Right cardiac atrium (tissue), 5 donors: Measurements from ENCODE around the gene TUBA4A. TPM values are rescaled to one million over a fixed set of nuclear protein-coding genes. Genes with fewer than 3 reads are reported as not detected.
A peak's percentile ranks its signal among the peaks of the same experiment; 100 is the strongest.

Experiments
- ATAC-seq, 2 donors: fragments of 200-7000 bp; cut with Tn5 transposase; one replicate each; pipeline versions ENCODE4 v1.8.0 to v1.9.1; 2020; ENCODE audit warnings: moderate library complexity in 2 of 2, mild to moderate bottlenecking in 1 of 2
- DNase-seq, 3 donors: peaks; one replicate each; pipeline ENCODE4 v3.0.0-alpha.2; 2020
- H3K27ac ChIP-seq: one replicate; pipeline ENCODE4 v1.5.1; 2013; ENCODE audit warnings: mild to moderate bottlenecking, low read length, control low read depth, moderate library complexity
- H3K27me3 ChIP-seq: one replicate; pipeline ENCODE4 v1.6.1; 2013; ENCODE audit not compliant: control insufficient read depth, insufficient read depth
- H3K4me1 ChIP-seq: one replicate; pipeline ENCODE4 v1.6.1; 2013; ENCODE audit warnings: low read length; ENCODE audit not compliant: control insufficient read depth, insufficient read depth
- H3K4me3 ChIP-seq: one replicate; pipeline ENCODE4 v1.5.1; 2013; ENCODE audit warnings: low read length, control low read depth
- H3K9me3 ChIP-seq: one replicate; pipeline ENCODE4 v1.6.1; 2013; ENCODE audit warnings: low read length; ENCODE audit not compliant: control insufficient read depth
- WGBS: extraction: QIAGEN DNeasy Blood & Tissue Kit; methylation state at CpG from one replicate; pipeline ENCODE4 v1.1.7; 2013; 5-methylcytosine and 5-hydroxymethylcytosine counted together
- intact Hi-C, 4 donors: fragments of 100-400 bp; cut with DNase I; formaldehyde crosslinking; loops; one replicate each; pipeline versions ENCODE4 v1.11.0 to v1.14.0; 2022 to 2023
- polyA plus RNA-seq: library from polyadenylated mRNA; stranded (reverse); fragments of 200-250 nt; gene quantifications from one replicate; pipeline ENCODE4 v1.2.3, GENCODE V29; 2013
- total RNA-seq, 4 donors: library from RNA; stranded (reverse); fragmentation: NEBNext Ultra II Directional; extraction: Animal tissue kit (Norgen Biotek cat#: 25700); gene quantifications; one replicate each; pipeline ENCODE4 v1.2.1, GENCODE V29; 2021
- donor health status: healthy with polysubstance abuse.
- donor health status: DM: no; HTN: yes; CAD: no.
- donor health status: DM: no; HTN: no; CAD: no.
- donor health status: DM: no; HTN: yes; CAD: no; lungs with severe emphysema.
- donor health status: DM: yes; HTN: yes; CAD: no.

TUBA4A gene
- total and polyA plus RNA-seq, 5 donors, result 27.6 to 131 (median 68.5) TPM

- H3K4me3 ChIP-seq, result peak overlapping the region; percentile 63
- no peaks in the 10 kb centered on the region for H3K9me3 ChIP-seq
- WGBS, result 5% methylated on average over 67 of the region's 67 CpGs
- H3K27ac ChIP-seq, result peak overlapping the region; percentile 26
- no peaks in the 10 kb centered on the region for H3K27me3 ChIP-seq
- peak; percentile 86 to 95 (median 95) for DNase-seq
- H3K4me1 ChIP-seq, result peaks cover 2% of the 10 kb centered on the region
- ATAC-seq, result peak; percentile 89 to 90
- intact Hi-C loops, result loop anchor here (2.0 to 10.0 kb wide), 5 partner anchors 50 to 134 kb away; partner anchors contain the start of genes NHEJ1 (in 3 of the 4), GLB1L (in 1 of the 4) and STK16 (in 1 of the 4)
Observed at GRCh38 chr2:219294356-219295351, 40.9 kb upstream of the TUBA4A start.

- ATAC-seq (no peak), DNase-seq (peak in 2 of 3 donors; percentile 11 to 39)
- H3K9me3 ChIP-seq, result no peaks in the 10 kb centered on the region
- no peak overlapping the region for H3K27ac ChIP-seq
- H3K4me3 ChIP-seq, result no peak overlapping the region
- H3K4me1 ChIP-seq, result peaks cover under 1% of the 10 kb centered on the region
- no peaks in the 10 kb centered on the region for H3K27me3 ChIP-seq
- intact Hi-C loops, result loop anchor here in 3 of 4 donors (2.0 to 10.0 kb wide), 4 partner anchors 49 to 133 kb away; partner anchors contain the start of genes NHEJ1 (in 2 of the 3), GLB1L (in 1 of the 3) and STK16 (in 1 of the 3)
- 85% methylated on average over 5 of the region's 5 CpGs for WGBS
Observed at GRCh38 chr2:219293736-219294231, 40.1 kb upstream of the TUBA4A start.

GRCh38 chr2:219292616-219293015, 38.9 kb upstream of the TUBA4A start:
- Histone ChIP-seq H3K4me3 (no peak overlapping the region), H3K27ac (no peak overlapping the region), H3K9me3 (no peaks in the 10 kb centered on the region), H3K27me3 (no peaks in the 10 kb centered on the region), H3K4me1 (no peaks in the 10 kb centered on the region)
- intact Hi-C loops, result loop anchor here in 3 of 4 donors (5.0 to 10.0 kb wide), 3 partner anchors 48 to 128 kb away; partner anchors contain the start of genes GLB1L (in 1 of the 3), NHEJ1 (in 1 of the 3) and STK16 (in 1 of the 3)
- 90% methylated on average over 9 of the region's 9 CpGs for WGBS
- DNase-seq, result peak in 1 of 3 donors; percentile 1
- ATAC-seq, result no peak

DNA sequence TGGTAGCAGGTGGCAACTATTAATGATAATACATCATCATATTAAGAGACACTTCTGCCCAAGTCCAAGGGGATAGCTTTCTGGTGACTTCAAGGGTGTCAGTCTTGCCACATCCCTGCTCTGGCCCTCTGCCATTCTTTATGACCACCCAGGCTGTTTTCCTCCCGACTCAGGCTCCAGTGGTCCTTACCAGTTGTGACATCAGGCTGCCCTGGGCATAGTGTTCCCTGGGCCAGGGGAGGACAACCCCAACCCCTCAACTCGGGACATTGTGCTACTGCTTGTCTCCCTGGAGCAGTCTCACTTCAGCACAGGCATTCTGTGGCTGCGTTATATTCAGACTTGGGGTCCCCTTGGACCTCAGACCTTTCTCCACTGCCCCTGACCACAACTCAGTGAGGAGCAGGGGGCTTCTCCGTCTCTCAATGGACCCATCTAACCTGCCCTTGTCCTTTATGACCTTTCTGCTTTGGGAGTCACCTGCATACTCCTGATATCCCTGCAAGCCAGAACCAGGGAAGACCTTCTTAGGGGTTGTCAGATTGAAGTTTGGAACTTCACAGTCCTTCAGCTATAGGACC, 38.3 kb upstream of the TUBA4A start:
- WGBS, result 70% methylated on average over 4 of the region's 4 CpGs
- Histone ChIP-seq H3K4me3 (no peak overlapping the region), H3K27me3 (no peaks in the 10 kb centered on the region), H3K9me3 (no peaks in the 10 kb centered on the region), H3K27ac (no peak overlapping the region), H3K4me1 (no peaks in the 10 kb centered on the region)
- intact Hi-C loops, result loop anchor here in 3 of 4 donors (5.0 to 10.0 kb wide), 3 partner anchors 47 to 127 kb away; partner anchors contain the start of genes GLB1L (in 1 of the 3), NHEJ1 (in 1 of the 3) and STK16 (in 1 of the 3)
- ATAC-seq (no peak), DNase-seq (peak in 1 of 3 donors; percentile 13)

DNA sequence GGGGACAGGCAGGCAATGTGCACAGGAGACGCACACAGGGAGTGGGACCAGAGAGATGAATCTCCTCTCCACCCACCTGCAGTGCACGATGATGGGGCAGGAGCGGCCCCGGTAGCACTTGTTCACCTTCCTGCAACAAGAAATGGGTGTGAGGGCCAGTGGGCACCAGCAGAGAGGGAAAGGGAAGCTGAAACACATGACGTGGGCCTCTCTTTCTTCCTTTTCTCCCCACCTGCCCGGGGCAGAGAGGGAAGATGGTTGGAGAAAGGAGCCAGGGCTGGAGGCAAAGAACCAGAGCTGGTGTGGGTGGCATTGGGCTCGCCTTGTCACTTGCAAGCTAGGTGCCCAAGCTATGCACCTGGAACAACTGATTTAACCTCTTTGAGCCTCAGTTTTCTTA, 37.7 kb upstream of the TUBA4A start:
- intact Hi-C loops, result loop anchor here in 3 of 4 donors (5.0 to 10.0 kb wide), 3 partner anchors 47 to 127 kb away; partner anchors contain the start of genes GLB1L (in 1 of the 3), NHEJ1 (in 1 of the 3) and STK16 (in 1 of the 3)
- Histone ChIP-seq H3K9me3 (no peaks in the 10 kb centered on the region), H3K27ac (no peak overlapping the region), H3K4me3 (no peak overlapping the region), H3K27me3 (no peaks in the 10 kb centered on the region), H3K4me1 (no peaks in the 10 kb centered on the region)
- DNase-seq (no peak), ATAC-seq (no peak)
- WGBS, result 77% methylated on average over 7 of the region's 7 CpGs

- Histone ChIP-seq H3K27me3 (no peaks in the 10 kb centered on the region), H3K4me1 (no peaks in the 10 kb centered on the region), H3K9me3 (no peaks in the 10 kb centered on the region), H3K27ac (no peak overlapping the region), H3K4me3 (no peak overlapping the region)
- DNase-seq (no peak), ATAC-seq (no peak)
- intact Hi-C loops, result loop anchor here in 3 of 4 donors (5.0 to 10.0 kb wide), 3 partner anchors 46 to 126 kb away; partner anchors contain the start of genes GLB1L (in 1 of the 3), NHEJ1 (in 1 of the 3) and STK16 (in 1 of the 3)
- 84% methylated on average over 16 of the region's 16 CpGs for WGBS
Observed at GRCh38 chr2:219290381-219291171, 36.9 kb upstream of the TUBA4A start.

DNA sequence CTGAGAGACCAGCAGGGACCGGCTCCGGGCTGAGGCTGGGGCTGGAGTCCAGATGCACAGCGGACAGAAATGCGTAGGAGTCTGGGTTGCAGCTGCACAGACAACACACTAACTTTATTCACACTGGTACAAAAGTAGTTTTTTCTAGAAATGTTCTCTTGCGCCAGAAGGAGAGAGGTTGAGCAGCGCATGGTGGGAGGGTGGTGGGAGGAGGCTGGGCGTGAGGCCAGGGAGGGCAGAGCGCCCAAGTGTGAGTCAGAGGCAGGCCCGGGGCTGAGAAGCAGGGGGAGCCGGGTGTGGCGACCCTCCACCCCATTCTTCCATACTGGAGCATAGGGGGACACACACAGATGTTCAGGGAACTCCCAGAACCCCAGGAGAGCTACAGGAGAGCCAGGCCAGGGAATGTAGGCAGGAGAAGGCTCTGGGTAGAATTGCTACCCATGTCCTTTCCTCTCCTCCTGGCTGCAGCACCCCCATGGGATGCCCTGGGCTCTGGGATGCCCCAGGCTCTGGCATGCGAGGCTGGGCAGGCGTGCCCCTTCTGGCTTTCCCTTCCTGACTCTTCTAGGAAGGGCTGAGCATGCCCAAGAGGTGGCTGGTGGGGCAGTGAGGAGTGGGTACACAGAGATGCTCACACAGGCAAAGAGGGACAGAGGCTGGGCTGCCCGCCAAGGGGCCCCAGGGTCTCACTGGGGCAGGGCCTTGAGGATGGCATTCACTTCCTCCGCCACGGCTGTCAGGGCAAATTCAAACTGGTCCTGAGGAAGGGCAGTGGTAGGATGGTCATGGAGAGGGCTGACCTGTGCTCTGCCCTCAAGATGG, 36.0 kb upstream of the TUBA4A start:
- peak; percentile 83 to 93 (median 92) for DNase-seq
- intact Hi-C loops, result loop anchor here in 3 of 4 donors (5.0 to 10.0 kb wide), 3 partner anchors 45 to 125 kb away; partner anchors contain the start of genes GLB1L (in 1 of the 3), NHEJ1 (in 1 of the 3) and STK16 (in 1 of the 3)
- no peaks in the 10 kb centered on the region for H3K27me3 ChIP-seq
- no peaks in the 10 kb centered on the region for H3K4me1 ChIP-seq
- WGBS, result 36% methylated on average over 16 of the region's 16 CpGs
- H3K27ac ChIP-seq, result peak overlapping the region; percentile 20
- peak; percentile 72 to 76 for ATAC-seq
- H3K4me3 ChIP-seq, result no peak overlapping the region
- no peaks in the 10 kb centered on the region for H3K9me3 ChIP-seq

GRCh38 chr2:219289195-219289536, 35.4 kb upstream of the TUBA4A start:
- WGBS, result 56% methylated on average over 6 of the region's 6 CpGs

GRCh38 chr2:219287580-219288265, 34.0 kb upstream of the TUBA4A start:
- no peaks in the 10 kb centered on the region for H3K9me3 ChIP-seq
- 77% methylated on average over 10 of the region's 10 CpGs for WGBS
- no peaks in the 10 kb centered on the region for H3K27me3 ChIP-seq
- no peaks in the 10 kb centered on the region for H3K4me1 ChIP-seq
- intact Hi-C loops, result no loop called here
- DNase-seq, result no peak
- H3K27ac ChIP-seq, result no peak overlapping the region
- no peak overlapping the region for H3K4me3 ChIP-seq
- no peak for ATAC-seq

More at GRCh38 chr2:219289195-219289536, 35.4 kb upstream of the TUBA4A start:
- peak in 1 of 3 donors; percentile 22 for DNase-seq
- intact Hi-C loops, result no loop called here
- ATAC-seq, result no peak
- Histone ChIP-seq H3K27me3 (no peaks in the 10 kb centered on the region), H3K9me3 (no peaks in the 10 kb centered on the region), H3K4me1 (no peaks in the 10 kb centered on the region), H3K27ac (peak overlapping the region; percentile 20), H3K4me3 (no peak overlapping the region)
